Inferior parietal cortex (tissue), 1 donor: ENCODE data around the gene TMEM245.
"Not testable (repeated sequence)": the region's sequence is repeated elsewhere in the genome, so short reads cannot be mapped to it uniquely, and the experiment has no call there.

Experiments
- DNase-seq: peaks from one replicate; pipeline ENCODE4 v3.0.0-alpha.2; 2016; ENCODE audit errors: extremely low spot score

The TMEM245 gene

GRCh38 chr9:109132567-109133021 is 12.8 kb upstream of the TMEM245 start:
- DNase-seq = no peak

- no peak for DNase-seq
These were observed 9.9 kb upstream of the TMEM245 start for GRCh38 chr9:109129470-109130197.

GRCh38 chr9:109126671-109127070 is 6.9 kb upstream of the TMEM245 start:
- not testable (repeated sequence) for DNase-seq

- no peak for DNase-seq
These were observed 4.4 kb upstream of the TMEM245 start for GRCh38 chr9:109124121-109124520.

GRCh38 chr9:109122726-109123621 is 3.2 kb upstream of the TMEM245 start:
- no peak for DNase-seq

GRCh38 chr9:109121232-109121796 is 1.6 kb upstream of the TMEM245 start:
- no peak for DNase-seq

- DNase-seq = no peak
These were observed 550 bp upstream of the TMEM245 start for GRCh38 chr9:109120204-109120789.

- no peak for DNase-seq
These were observed 824 bp downstream of the TMEM245 start for GRCh38 chr9:109118808-109119438.

- DNase-seq = no peak
These were observed 1.6 kb downstream of the TMEM245 start for GRCh38 chr9:109117856-109118807.

GRCh38 chr9:109115931-109116526 is 3.7 kb downstream of the TMEM245 start:
- DNase-seq = no peak

- no peak for DNase-seq
These were observed 5.1 kb downstream of the TMEM245 start for GRCh38 chr9:109114670-109115069.

- no peak for DNase-seq
These were observed 5.7 kb downstream of the TMEM245 start for GRCh38 chr9:109113892-109114609.

- no peak for DNase-seq
These were observed 6.5 kb downstream of the TMEM245 start for GRCh38 chr9:109113254-109113653.

- no peak for DNase-seq
These were observed 9.3 kb downstream of the TMEM245 start for GRCh38 chr9:109110329-109111021.

- no peak for DNase-seq
These were observed 9.8 kb downstream of the TMEM245 start for GRCh38 chr9:109109967-109110328.

GRCh38 chr9:109108318-109108717 is 11.4 kb downstream of the TMEM245 start:
- DNase-seq = no peak

GRCh38 chr9:109107402-109108240 is 12.1 kb downstream of the TMEM245 start:
- no peak for DNase-seq

GRCh38 chr9:109101810-109102209 is 17.9 kb downstream of the TMEM245 start:
- DNase-seq = no peak
